GM12874 (cell line): ENCODE data around the gene HEATR9.

ENCODE experiments used
- CTCF ChIP-seq: IDR thresholded peaks from 2 replicates; pipeline ENCODE4 v1.5.1; 2011; ENCODE audit warnings: low read depth, mild to moderate bottlenecking, control low read depth, low read length, moderate library complexity; ENCODE audit not compliant: insufficient read depth

Gene HEATR9

GRCh38 chr17:35900708-35901480, 32.2 kb upstream of the HEATR9 start:
- TF ChIP-seq CTCF = no peak

GRCh38 chr17:35900280-35900679, 31.6 kb upstream of the HEATR9 start:
- no peak for TF ChIP-seq CTCF

DNA sequence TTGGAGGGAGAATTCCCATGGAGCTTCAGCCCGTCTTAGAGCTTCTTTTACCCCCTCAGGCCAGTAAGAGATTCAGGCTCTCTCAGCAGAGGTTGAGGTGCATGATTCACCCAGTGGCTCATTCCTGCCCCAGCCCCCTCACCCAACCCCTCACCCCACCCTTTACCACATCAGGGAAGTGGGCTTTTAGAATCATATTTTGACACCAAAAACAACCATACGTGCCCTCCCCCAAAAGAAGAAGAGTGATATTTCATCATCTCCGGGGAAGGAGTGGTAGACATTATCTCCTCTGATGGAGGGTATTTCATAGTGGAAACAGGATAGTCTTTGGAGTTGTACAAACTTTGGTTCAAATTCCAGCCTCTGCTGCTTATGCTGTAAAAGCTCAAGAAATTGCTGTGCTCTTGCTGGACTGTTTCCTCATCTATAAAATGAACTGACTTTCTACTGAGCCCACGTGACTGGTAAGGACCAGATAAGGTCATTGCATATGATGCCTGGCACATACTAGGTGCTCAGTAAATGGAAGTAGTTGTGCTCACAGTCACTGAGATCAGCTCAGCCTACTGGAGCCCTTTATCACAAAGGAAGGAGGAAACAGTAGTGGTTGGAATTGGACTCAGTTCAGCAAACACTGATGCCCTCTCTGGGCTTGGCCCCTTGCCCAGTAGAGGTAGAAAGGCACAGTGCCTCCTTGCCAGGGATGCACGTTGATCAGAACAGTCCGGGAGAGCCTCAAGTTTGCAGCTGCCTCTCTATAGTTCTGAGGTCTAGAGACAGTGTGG, 29.8 kb upstream of the HEATR9 start:
- no peak for TF ChIP-seq CTCF

GRCh38 chr17:35895636-35896587, 27.2 kb upstream of the HEATR9 start:
- TF ChIP-seq CTCF = no peak

DNA sequence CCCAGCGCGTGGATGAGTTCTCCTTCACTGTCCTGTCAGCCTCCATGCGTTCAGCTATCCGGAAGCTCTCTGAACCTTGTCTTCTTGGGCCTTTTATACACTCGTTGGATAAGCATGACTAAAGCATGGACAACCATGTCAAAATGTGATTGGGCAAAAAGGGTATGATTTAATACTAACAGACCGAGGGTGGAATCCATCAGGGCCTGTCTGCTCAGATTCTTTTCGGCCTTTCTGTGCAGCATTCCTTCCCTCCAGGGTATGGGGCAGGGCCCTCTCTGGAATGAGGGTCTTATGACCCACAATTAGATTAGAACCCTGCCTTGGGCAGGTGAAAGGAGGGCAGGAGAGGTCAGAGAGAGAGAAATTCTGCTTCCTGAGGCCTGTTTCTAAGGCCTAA, 25.5 kb upstream of the HEATR9 start:
- TF ChIP-seq CTCF = no peak

GRCh38 chr17:35893751-35894150, 25.1 kb upstream of the HEATR9 start:
- TF ChIP-seq CTCF = no peak
